ENCODE measurements around the gene CMTM8.

Gene CMTM8

DNA sequence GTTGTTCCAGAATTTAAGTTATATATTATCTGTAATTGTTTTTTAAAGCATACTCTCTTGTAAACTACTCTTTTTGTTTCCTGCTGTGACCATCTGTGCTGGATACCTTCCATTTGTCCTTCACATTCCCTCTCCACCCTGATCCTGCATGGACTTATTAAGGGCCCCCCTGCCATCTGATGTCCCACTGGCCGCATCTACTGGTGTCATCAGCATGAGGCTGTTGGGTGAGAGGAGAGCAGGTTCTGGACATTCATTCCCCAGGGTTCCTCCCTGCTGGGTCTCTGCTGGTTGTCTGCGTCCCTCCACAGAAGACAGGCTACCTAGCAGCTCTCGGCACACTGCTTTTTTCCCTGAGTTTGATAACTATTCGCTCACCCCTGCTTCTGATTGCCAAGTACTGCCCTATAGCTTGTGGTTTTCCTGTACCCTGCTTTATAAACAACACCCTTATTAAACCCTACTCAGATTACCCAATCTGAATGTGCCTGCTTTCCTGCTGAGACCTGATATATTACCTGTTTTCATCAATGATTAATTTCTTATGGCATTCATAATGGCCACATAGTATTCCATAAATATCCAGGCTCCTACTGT is 7.7 kb downstream of the CMTM8 start:
- no peak for DNase-seq
- peaks cover 18% of the 10 kb centered on the region for H3K4me1 ChIP-seq (ENCODE audit: control insufficient read depth, insufficient read depth, low read length, poor library complexity, severe bottlenecking)
- no peaks in the 10 kb centered on the region for H3K9me3 ChIP-seq (ENCODE audit: control insufficient read depth, low read length)
- H3K27ac ChIP-seq (ENCODE audit: insufficient read depth, low read length, poor library complexity, severe bottlenecking) = no peak overlapping the region
- no peaks in the 10 kb centered on the region for H3K36me3 ChIP-seq (ENCODE audit: control insufficient read depth, insufficient read depth, low read length)
- no peaks in the 10 kb centered on the region for H3K27me3 ChIP-seq (replicated peaks; ENCODE audit: control insufficient read depth, insufficient read depth, low read length, poor library complexity, severe bottlenecking)
- peak overlapping the region; percentile 24 for H3K4me3 ChIP-seq (ENCODE audit: insufficient read depth, low read depth, low read length, poor library complexity, severe bottlenecking)

DNA sequence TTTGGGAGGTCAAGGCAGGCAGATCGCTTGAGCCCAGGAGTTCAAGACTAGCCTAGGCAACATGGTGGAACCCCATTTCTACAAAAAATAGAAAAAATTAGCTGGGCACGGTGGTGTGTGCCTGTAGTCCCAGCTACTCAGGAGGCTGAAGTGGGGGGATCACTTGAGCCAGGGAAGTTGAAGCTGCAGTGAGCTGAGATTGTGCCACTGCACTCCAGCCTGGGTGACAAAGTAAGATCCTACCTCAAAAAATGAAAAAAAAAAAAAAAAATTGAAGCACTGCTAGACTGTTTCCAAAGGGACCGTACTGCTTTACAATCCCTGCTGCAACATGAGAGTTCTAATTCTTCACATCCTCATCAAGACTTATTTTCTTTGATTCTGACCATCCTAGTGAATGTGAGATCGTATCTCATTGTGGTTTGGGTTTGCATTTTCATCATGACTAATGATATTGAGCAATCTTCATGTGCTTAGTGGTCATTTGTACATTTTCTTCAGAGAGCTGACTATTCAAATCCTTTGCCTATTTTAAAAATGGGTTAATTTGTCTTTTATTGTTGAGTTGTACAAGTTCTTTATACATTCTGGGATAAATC is 10.8 kb downstream of the CMTM8 start:
- Histone ChIP-seq H3K36me3 (ENCODE audit: control insufficient read depth, insufficient read depth, low read length) (no peaks in the 10 kb centered on the region), H3K27me3 (replicated peaks; ENCODE audit: control insufficient read depth, insufficient read depth, low read length, poor library complexity, severe bottlenecking) (no peaks in the 10 kb centered on the region), H3K4me1 (ENCODE audit: control insufficient read depth, insufficient read depth, low read length, poor library complexity, severe bottlenecking) (peaks cover 11% of the 10 kb centered on the region), H3K27ac (ENCODE audit: insufficient read depth, low read length, poor library complexity, severe bottlenecking) (no peak overlapping the region), H3K9me3 (ENCODE audit: control insufficient read depth, low read length) (no peaks in the 10 kb centered on the region), H3K4me3 (ENCODE audit: insufficient read depth, low read depth, low read length, poor library complexity, severe bottlenecking) (no peak overlapping the region)
- no peak for DNase-seq

DNA sequence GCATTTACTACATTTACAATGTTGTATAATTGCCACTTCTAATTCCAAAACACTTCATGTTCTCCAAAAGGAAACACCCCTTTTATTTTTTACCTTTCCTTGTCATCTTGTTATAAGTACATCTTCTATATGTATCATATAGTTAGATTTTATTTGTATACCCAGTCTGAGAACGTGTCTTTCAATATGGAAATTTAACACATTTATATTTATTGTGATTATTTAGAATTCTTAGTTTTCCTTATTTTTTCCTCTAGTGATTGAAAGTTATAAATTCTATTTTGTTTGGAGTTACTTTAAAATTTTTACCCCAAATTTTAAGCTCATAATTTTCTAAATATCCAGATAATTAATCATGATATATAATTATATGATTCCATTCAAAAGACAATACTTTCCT is 15.8 kb downstream of the CMTM8 start:
- Histone ChIP-seq H3K27me3 (replicated peaks; ENCODE audit: control insufficient read depth, insufficient read depth, low read length, poor library complexity, severe bottlenecking) (no peaks in the 10 kb centered on the region), H3K4me3 (ENCODE audit: insufficient read depth, low read depth, low read length, poor library complexity, severe bottlenecking) (no peak overlapping the region)

DNA sequence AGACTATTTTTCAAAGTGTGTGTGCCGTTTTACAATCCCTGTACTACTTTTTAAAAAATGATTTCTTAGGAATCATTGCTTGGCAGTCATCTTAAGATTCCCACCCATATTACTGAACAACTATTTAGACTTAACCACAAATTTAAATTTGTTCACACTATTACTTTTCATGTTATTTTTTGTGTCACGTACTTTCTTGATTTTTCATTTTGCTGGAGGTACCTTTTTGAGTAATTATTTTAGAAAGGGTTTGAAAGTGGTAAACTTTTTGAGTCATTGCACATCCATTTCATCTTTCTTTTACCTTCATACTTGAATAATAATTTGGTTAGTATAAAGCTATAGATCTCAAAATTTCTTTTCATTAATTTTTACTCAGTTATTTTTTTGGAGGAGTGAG is 16.9 kb downstream of the CMTM8 start:
- DNase-seq = no peak
- no peak overlapping the region for H3K27ac ChIP-seq (ENCODE audit: insufficient read depth, low read length, poor library complexity, severe bottlenecking)
- H3K4me1 ChIP-seq (ENCODE audit: control insufficient read depth, insufficient read depth, low read length, poor library complexity, severe bottlenecking) = no peaks in the 10 kb centered on the region
- no peaks in the 10 kb centered on the region for H3K9me3 ChIP-seq (ENCODE audit: control insufficient read depth, low read length)
- no peak overlapping the region for H3K4me3 ChIP-seq (ENCODE audit: insufficient read depth, low read depth, low read length, poor library complexity, severe bottlenecking)
- H3K36me3 ChIP-seq (ENCODE audit: control insufficient read depth, insufficient read depth, low read length) = no peaks in the 10 kb centered on the region
- H3K27me3 ChIP-seq (replicated peaks; ENCODE audit: control insufficient read depth, insufficient read depth, low read length, poor library complexity, severe bottlenecking) = no peaks in the 10 kb centered on the region

More for the DNA sequence above, 15.8 kb downstream of the CMTM8 start:
- DNase-seq = no peak
- Histone ChIP-seq H3K27ac (ENCODE audit: insufficient read depth, low read length, poor library complexity, severe bottlenecking) (no peak overlapping the region), H3K36me3 (ENCODE audit: control insufficient read depth, insufficient read depth, low read length) (no peaks in the 10 kb centered on the region), H3K4me1 (ENCODE audit: control insufficient read depth, insufficient read depth, low read length, poor library complexity, severe bottlenecking) (no peaks in the 10 kb centered on the region), H3K9me3 (ENCODE audit: control insufficient read depth, low read length) (no peaks in the 10 kb centered on the region)

DNA sequence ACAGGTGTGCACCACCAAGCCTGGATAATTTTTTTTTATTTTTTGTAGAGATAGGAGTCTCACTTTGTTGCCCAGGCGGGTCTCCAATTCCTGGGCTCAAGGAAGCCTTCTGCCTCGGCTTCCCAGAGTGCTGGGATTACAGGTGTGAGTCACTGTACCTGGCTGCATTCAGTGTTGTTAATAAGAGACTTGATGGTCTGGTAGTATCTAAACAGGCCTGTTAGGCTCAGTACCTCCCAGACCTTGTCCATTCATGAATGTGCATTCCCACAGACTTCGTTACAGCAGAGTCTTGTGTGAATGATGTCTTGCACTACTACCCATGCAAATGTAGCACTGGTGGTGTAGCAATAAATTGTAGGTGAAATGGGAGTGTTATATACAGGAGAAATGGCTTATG is 17.7 kb downstream of the CMTM8 start:
- H3K4me3 ChIP-seq (ENCODE audit: insufficient read depth, low read depth, low read length, poor library complexity, severe bottlenecking) = no peak overlapping the region
- H3K9me3 ChIP-seq (ENCODE audit: control insufficient read depth, low read length) = no peaks in the 10 kb centered on the region
- no peaks in the 10 kb centered on the region for H3K36me3 ChIP-seq (ENCODE audit: control insufficient read depth, insufficient read depth, low read length)
- DNase-seq = no peak
- no peaks in the 10 kb centered on the region for H3K27me3 ChIP-seq (replicated peaks; ENCODE audit: control insufficient read depth, insufficient read depth, low read length, poor library complexity, severe bottlenecking)
- no peak overlapping the region for H3K27ac ChIP-seq (ENCODE audit: insufficient read depth, low read length, poor library complexity, severe bottlenecking)
- no peaks in the 10 kb centered on the region for H3K4me1 ChIP-seq (ENCODE audit: control insufficient read depth, insufficient read depth, low read length, poor library complexity, severe bottlenecking)

DNA sequence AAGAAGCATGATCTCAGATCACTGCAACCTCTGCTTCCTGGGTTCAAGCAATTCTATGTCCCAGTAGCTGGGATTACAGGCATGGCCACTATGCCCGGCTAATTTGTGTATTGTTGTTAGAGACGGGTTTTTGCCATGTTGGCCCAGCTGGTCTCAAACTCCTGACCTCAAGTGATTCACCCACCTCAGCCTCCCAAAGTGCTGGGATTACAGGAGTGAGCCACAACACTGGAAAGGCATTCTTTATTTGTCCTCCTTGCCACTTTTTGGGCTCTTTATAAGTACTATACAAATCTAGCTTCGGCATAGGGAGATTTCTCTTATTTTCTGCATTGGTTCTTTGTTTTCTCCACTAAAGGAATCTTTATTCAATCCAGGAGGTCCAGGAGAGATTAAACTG is 18.6 kb downstream of the CMTM8 start:
- no peaks in the 10 kb centered on the region for H3K27me3 ChIP-seq (replicated peaks; ENCODE audit: control insufficient read depth, insufficient read depth, low read length, poor library complexity, severe bottlenecking)
- H3K27ac ChIP-seq (ENCODE audit: insufficient read depth, low read length, poor library complexity, severe bottlenecking) = no peak overlapping the region
- no peak overlapping the region for H3K4me3 ChIP-seq (ENCODE audit: insufficient read depth, low read depth, low read length, poor library complexity, severe bottlenecking)
- H3K4me1 ChIP-seq (ENCODE audit: control insufficient read depth, insufficient read depth, low read length, poor library complexity, severe bottlenecking) = no peaks in the 10 kb centered on the region
- no peak for DNase-seq
- H3K36me3 ChIP-seq (ENCODE audit: control insufficient read depth, insufficient read depth, low read length) = no peaks in the 10 kb centered on the region
- H3K9me3 ChIP-seq (ENCODE audit: control insufficient read depth, low read length) = no peaks in the 10 kb centered on the region

DNA sequence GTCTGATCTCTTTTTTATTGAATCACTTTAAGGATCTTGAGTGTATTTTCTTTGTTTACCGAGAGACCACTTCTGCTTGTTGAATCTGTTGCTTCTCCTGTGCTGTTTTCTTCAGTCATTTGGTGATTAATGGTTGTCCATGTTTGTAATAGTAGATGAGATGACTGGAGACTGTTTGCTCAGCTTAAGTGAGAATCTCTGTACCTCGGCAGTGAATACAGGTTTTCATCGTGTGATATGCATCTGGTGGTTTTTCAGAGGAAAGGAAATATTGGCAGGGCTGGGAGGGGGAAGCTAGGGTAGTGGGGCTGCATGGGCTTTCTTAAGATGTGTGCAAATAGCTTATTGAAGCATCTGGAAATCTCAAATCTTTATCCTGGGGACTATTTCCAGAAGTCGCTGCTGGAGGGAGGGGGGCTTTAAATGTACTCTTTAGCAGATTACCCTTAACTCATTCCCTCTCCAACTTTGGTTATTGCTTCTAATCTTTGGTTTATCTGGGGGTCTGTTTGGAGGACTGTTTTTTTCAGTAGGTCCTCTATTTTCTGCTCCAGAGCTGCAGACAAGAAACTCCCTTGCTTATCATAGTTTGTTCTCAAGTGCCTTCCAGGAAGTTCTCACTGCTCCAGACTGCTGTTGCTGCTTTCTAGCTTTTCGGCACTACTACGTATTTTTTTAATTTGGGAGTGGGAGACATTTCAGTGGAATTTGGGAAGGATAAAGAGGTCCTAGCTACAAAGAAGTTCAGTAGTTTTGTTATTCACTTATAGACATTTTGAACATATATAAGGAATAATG is 19.4 kb downstream of the CMTM8 start:
- H3K4me3 ChIP-seq (ENCODE audit: insufficient read depth, low read depth, low read length, poor library complexity, severe bottlenecking) = no peak overlapping the region
- DNase-seq = no peak
- H3K27ac ChIP-seq (ENCODE audit: insufficient read depth, low read length, poor library complexity, severe bottlenecking) = no peak overlapping the region

DNA sequence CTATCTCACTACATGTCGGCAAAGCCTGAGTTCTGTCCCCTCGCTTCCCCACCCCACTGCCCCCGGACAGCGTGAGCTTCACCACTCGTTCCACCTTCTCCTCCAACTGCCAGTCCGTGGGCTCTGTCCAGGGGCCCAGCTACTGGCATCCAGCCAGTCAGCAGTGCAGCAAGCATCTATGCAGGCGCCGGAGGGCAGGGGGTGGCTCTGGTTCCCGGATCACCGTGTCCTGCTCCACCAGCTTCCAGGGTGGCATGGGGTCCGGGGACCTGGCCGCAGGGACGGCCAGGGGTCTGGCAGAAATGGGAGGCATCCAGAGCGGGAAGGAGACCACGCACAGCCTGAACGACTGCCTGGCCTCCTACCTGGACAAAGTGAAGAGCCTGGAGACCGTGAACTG is 20.4 kb downstream of the CMTM8 start:
- DNase-seq = no peak
- no peak overlapping the region for H3K4me3 ChIP-seq (ENCODE audit: insufficient read depth, low read depth, low read length, poor library complexity, severe bottlenecking)
- no peaks in the 10 kb centered on the region for H3K9me3 ChIP-seq (ENCODE audit: control insufficient read depth, low read length)

More for the DNA sequence above, 19.4 kb downstream of the CMTM8 start:
- Histone ChIP-seq H3K4me1 (ENCODE audit: control insufficient read depth, insufficient read depth, low read length, poor library complexity, severe bottlenecking) (no peaks in the 10 kb centered on the region), H3K27me3 (replicated peaks; ENCODE audit: control insufficient read depth, insufficient read depth, low read length, poor library complexity, severe bottlenecking) (no peaks in the 10 kb centered on the region), H3K9me3 (ENCODE audit: control insufficient read depth, low read length) (no peaks in the 10 kb centered on the region), H3K36me3 (ENCODE audit: control insufficient read depth, insufficient read depth, low read length) (no peaks in the 10 kb centered on the region)

DNA sequence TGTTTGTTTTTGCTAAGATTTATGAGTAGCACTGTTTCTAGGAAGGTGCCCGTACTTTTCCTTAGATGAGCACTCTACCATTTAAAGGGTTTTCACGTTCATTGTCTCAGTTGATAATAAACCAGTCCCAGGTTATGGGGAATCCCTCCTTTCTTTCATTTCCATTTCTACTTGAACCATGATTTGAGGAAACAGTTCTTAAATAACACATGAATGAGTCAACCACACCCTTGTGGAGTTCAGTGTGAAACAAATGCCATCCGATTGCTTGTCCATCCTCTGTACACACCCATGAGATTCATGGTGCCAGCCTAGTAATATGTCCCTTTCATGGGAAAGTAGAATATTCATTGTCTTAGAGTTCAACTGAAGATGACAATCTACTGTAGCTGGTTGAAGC is 23.1 kb downstream of the CMTM8 start:
- no peak for DNase-seq
- Histone ChIP-seq H3K27ac (ENCODE audit: insufficient read depth, low read length, poor library complexity, severe bottlenecking) (no peak overlapping the region), H3K27me3 (replicated peaks; ENCODE audit: control insufficient read depth, insufficient read depth, low read length, poor library complexity, severe bottlenecking) (no peaks in the 10 kb centered on the region)

More for the DNA sequence above, 20.4 kb downstream of the CMTM8 start:
- H3K27me3 ChIP-seq (replicated peaks; ENCODE audit: control insufficient read depth, insufficient read depth, low read length, poor library complexity, severe bottlenecking) = no peaks in the 10 kb centered on the region
- no peaks in the 10 kb centered on the region for H3K36me3 ChIP-seq (ENCODE audit: control insufficient read depth, insufficient read depth, low read length)
- no peak overlapping the region for H3K27ac ChIP-seq (ENCODE audit: insufficient read depth, low read length, poor library complexity, severe bottlenecking)
- H3K4me1 ChIP-seq (ENCODE audit: control insufficient read depth, insufficient read depth, low read length, poor library complexity, severe bottlenecking) = no peaks in the 10 kb centered on the region

DNA sequence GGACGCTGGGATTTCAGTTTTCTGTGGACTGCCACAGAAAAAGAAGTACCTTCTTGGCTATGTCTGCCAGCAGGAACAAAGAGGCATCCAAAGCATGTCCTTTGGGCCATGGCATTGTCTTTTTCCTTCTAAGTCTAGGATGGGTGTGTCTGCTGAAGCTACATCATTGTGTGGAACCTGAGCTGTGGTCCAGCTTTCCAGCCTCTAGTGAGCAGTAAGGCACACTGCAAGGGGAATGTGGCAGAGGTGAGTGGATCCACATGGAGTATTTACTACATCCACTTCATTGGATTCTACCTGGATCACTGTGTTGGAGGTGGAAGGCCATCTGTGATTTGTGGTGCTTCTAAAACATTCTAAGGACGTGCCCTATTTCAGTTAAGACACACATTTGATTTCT is 23.7 kb downstream of the CMTM8 start:
- H3K27ac ChIP-seq (ENCODE audit: insufficient read depth, low read length, poor library complexity, severe bottlenecking) = no peak overlapping the region
- no peaks in the 10 kb centered on the region for H3K27me3 ChIP-seq (replicated peaks; ENCODE audit: control insufficient read depth, insufficient read depth, low read length, poor library complexity, severe bottlenecking)
- no peaks in the 10 kb centered on the region for H3K4me1 ChIP-seq (ENCODE audit: control insufficient read depth, insufficient read depth, low read length, poor library complexity, severe bottlenecking)
- DNase-seq = no peak
- H3K36me3 ChIP-seq (ENCODE audit: control insufficient read depth, insufficient read depth, low read length) = no peaks in the 10 kb centered on the region
- H3K9me3 ChIP-seq (ENCODE audit: control insufficient read depth, low read length) = no peaks in the 10 kb centered on the region
- H3K4me3 ChIP-seq (ENCODE audit: insufficient read depth, low read depth, low read length, poor library complexity, severe bottlenecking) = no peak overlapping the region

More for the DNA sequence above, 23.1 kb downstream of the CMTM8 start:
- no peaks in the 10 kb centered on the region for H3K36me3 ChIP-seq (ENCODE audit: control insufficient read depth, insufficient read depth, low read length)
- no peak overlapping the region for H3K4me3 ChIP-seq (ENCODE audit: insufficient read depth, low read depth, low read length, poor library complexity, severe bottlenecking)
- H3K9me3 ChIP-seq (ENCODE audit: control insufficient read depth, low read length) = no peaks in the 10 kb centered on the region
- no peaks in the 10 kb centered on the region for H3K4me1 ChIP-seq (ENCODE audit: control insufficient read depth, insufficient read depth, low read length, poor library complexity, severe bottlenecking)

All from effector memory CD4-positive, alpha-beta T cell (primary cell).